MM.1S (cell line): ENCODE measurements around the gene SHROOM3.

Experiments used
- DNase-seq: peaks from one replicate; pipeline ENCODE4 v3.0.0-alpha.2; 2015
- H2AFZ ChIP-seq: fragments of 300-600 bp; sonication (generic); 2 replicates; pipeline ENCODE4 v1.6.0; 2016; ENCODE audit warnings: antibody characterized with exemption, low read length
- H3F3A ChIP-seq: fragments of 300-600 bp; sonication (generic); 2 replicates; pipeline ENCODE4 v1.6.1; 2016; ENCODE audit warnings: mild to moderate bottlenecking, antibody characterized with exemption, low read length, moderate library complexity, mixed read lengths; ENCODE audit not compliant: insufficient read depth
- H3K27ac ChIP-seq: fragments of 300-600 bp; sonication (generic); 2 replicates; pipeline ENCODE4 v1.5.1; 2016; ENCODE audit warnings: mild to moderate bottlenecking, low read length
- H3K27me3 ChIP-seq: fragments of 300-600 bp; sonication (generic); replicated peaks from 2 replicates; pipeline ENCODE4 v1.6.0; 2016; ENCODE audit warnings: low read length; ENCODE audit not compliant: insufficient read depth
- H3K36me3 ChIP-seq: fragments of 300-600 bp; sonication (generic); replicated peaks from 2 replicates; pipeline ENCODE4 v1.6.1; 2016; ENCODE audit warnings: mild to moderate bottlenecking, low read length, mixed read lengths; ENCODE audit not compliant: insufficient read depth
- H3K4me1 ChIP-seq: fragments of 300-600 bp; sonication (generic); 2 replicates; pipeline ENCODE4 v1.6.1; 2016; ENCODE audit warnings: low read length, mixed read lengths
- H3K4me2 ChIP-seq: fragments of 300-600 bp; sonication (generic); 2 replicates; pipeline ENCODE4 v1.6.0; 2016; ENCODE audit warnings: low read depth, low read length
- H3K4me3 ChIP-seq: fragments of 300-600 bp; sonication (generic); 2 replicates; pipeline ENCODE4 v1.5.1; 2016; ENCODE audit warnings: low read length, mixed read lengths
- H3K79me2 ChIP-seq: fragments of 300-600 bp; sonication (generic); 2 replicates; pipeline ENCODE4 v1.6.1; 2016; ENCODE audit warnings: mixed run types, low read length, mixed read lengths
- H3K9ac ChIP-seq: fragments of 300-600 bp; sonication (generic); 2 replicates; pipeline ENCODE4 v1.6.1; 2016; ENCODE audit warnings: low read length, mixed read lengths
- H3K9me2 ChIP-seq: fragments of 300-600 bp; sonication (generic); replicated peaks from 2 replicates; pipeline ENCODE4 v1.6.1; 2016; ENCODE audit warnings: mild to moderate bottlenecking, low read length, mixed read lengths; ENCODE audit not compliant: insufficient read depth
- H3K9me3 ChIP-seq: fragments of 300-600 bp; sonication (generic); replicated peaks from 2 replicates; pipeline ENCODE4 v1.6.1; 2016; ENCODE audit warnings: mild to moderate bottlenecking, low read length, mixed read lengths; ENCODE audit not compliant: insufficient read depth
- H4K20me1 ChIP-seq: fragments of 300-600 bp; sonication (generic); 2 replicates; pipeline ENCODE4 v1.6.1; 2016; ENCODE audit warnings: mild to moderate bottlenecking, low read length, moderate library complexity, mixed read lengths; ENCODE audit not compliant: insufficient read depth
- EZH2 ChIP-seq: fragments of 300-600 bp; sonication (generic); optimal IDR thresholded peaks from 2 replicates; pipeline ENCODE3; 2017; ENCODE audit warnings: low read depth, mild to moderate bottlenecking, antibody characterized with exemption, low read length, mixed read lengths
- EZH2phosphoT487 ChIP-seq: fragments of 300-600 bp; sonication (generic); IDR thresholded peaks from 2 replicates; pipeline ENCODE4 v1.6.1; 2018; ENCODE audit warnings: antibody characterized with exemption, low read length
- TF ChIP-seq, protein P1 (sequence below): fragments of 300-600 bp; sonication (generic); IDR thresholded peaks from 2 replicates; pipeline ENCODE4 v1.5.1; 2016; ENCODE audit warnings: antibody characterized with exemption, low read length, mixed read lengths

SHROOM3 gene

DNA sequence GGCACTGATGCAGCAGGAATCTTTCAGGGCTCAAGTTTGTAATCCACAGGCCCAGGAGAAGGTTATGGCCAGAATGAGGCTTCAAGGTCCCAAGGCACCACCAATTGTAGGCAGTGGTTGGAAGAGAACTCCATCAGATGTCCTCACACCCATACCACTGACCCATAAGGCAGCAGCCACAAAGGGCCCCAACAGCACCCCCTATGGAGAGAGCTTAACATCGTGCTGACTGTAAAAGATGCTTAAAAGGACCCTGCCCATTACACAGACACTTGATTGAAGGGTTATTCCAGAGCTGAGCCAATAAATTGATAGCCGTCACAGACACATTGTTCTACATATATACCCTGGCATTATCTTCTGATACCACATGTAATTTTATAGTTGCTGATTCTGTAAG, 349.2 kb downstream of the SHROOM3 start:
- Histone ChIP-seq H3F3A (peaks cover 9% of the 10 kb centered on the region), H3K9me2 (no peaks in the 10 kb centered on the region), H3K79me2 (no peaks in the 10 kb centered on the region), H3K9ac (no peak overlapping the region), H3K4me3 (no peak overlapping the region), H3K4me1 (peaks cover 18% of the 10 kb centered on the region), H3K27me3 (no peaks in the 10 kb centered on the region), H4K20me1 (0 out of 2 replicates have a peak, but pooled peaks cover 5% of the 10 kb centered on the region), H3K4me2 (no peak overlapping the region), H3K36me3 (peaks cover 14% of the 10 kb centered on the region), H2AFZ (no peak overlapping the region), H3K27ac (no peak overlapping the region), H3K9me3 (no peaks in the 10 kb centered on the region)
- DNase-seq, result no peak
- TF ChIP-seq EZH2phosphoT487 (no peak), EZH2 (no peak)
- TF ChIP-seq, protein P1, sequence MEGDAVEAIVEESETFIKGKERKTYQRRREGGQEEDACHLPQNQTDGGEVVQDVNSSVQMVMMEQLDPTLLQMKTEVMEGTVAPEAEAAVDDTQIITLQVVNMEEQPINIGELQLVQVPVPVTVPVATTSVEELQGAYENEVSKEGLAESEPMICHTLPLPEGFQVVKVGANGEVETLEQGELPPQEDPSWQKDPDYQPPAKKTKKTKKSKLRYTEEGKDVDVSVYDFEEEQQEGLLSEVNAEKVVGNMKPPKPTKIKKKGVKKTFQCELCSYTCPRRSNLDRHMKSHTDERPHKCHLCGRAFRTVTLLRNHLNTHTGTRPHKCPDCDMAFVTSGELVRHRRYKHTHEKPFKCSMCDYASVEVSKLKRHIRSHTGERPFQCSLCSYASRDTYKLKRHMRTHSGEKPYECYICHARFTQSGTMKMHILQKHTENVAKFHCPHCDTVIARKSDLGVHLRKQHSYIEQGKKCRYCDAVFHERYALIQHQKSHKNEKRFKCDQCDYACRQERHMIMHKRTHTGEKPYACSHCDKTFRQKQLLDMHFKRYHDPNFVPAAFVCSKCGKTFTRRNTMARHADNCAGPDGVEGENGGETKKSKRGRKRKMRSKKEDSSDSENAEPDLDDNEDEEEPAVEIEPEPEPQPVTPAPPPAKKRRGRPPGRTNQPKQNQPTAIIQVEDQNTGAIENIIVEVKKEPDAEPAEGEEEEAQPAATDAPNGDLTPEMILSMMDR, result no peak; the same call in 1 of the 2 replicates

DNA sequence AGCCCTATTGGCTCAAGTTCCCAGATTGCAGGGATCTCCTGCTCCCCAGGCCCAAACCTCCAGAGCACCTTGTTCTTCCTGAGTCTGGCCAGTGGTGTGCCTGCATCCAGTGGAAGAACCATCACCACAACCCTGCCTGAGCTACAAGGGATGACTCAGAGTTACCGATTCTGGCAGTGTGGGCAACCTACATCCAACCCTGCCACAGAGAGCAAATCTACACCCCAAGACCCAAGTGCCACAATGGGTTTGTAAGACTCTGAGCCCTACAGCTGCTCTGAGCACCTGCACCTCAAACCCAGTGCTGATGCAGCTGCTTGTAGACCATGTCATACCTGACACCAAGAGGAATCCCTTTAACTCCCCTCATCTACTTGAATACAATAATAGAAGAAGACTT, 352.9 kb downstream of the SHROOM3 start:
- DNase-seq, result no peak
- no peaks in the 10 kb centered on the region for H3K4me1 ChIP-seq
- H3K4me3 ChIP-seq, result no peak overlapping the region
- H3K4me2 ChIP-seq, result no peak overlapping the region
- no peak for TF ChIP-seq EZH2phosphoT487
- no peaks in the 10 kb centered on the region for H3K9me2 ChIP-seq
- no peaks in the 10 kb centered on the region for H3K79me2 ChIP-seq
- H3F3A ChIP-seq, result no peaks in the 10 kb centered on the region
- H3K9me3 ChIP-seq, result no peaks in the 10 kb centered on the region
- H3K9ac ChIP-seq, result no peak overlapping the region
- no peaks in the 10 kb centered on the region for H4K20me1 ChIP-seq
- no peaks in the 10 kb centered on the region for H3K27me3 ChIP-seq
- no peak overlapping the region for H3K27ac ChIP-seq
- no peaks in the 10 kb centered on the region for H3K36me3 ChIP-seq
- no peak overlapping the region for H2AFZ ChIP-seq

DNA sequence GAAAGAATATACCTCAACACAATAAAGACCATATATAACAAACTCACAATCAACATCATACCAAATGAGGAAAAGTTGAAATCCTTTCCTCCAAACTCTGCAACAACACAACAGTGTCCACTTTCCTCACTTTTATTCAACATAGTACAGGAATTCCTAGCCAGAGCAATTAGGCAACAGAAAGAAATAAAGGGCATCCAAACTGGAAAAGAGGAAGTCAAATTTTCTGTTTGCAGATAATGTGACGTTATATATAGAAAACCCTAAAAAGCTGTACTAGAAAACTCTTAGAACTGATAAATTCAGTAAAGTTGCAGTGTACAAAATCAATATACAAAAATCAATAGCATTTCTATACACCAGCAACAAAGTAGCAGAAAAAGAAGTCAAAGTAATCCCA, 355.3 kb downstream of the SHROOM3 start:
- Histone ChIP-seq H3K79me2 (no peaks in the 10 kb centered on the region), H3K4me3 (no peak overlapping the region), H3K36me3 (no peaks in the 10 kb centered on the region), H3K27me3 (no peaks in the 10 kb centered on the region), H3K27ac (no peak overlapping the region), H3K9ac (no peak overlapping the region), H3K9me3 (no peaks in the 10 kb centered on the region), H2AFZ (no peak overlapping the region), H3K4me2 (no peak overlapping the region), H3K4me1 (no peaks in the 10 kb centered on the region), H3F3A (no peaks in the 10 kb centered on the region), H4K20me1 (no peaks in the 10 kb centered on the region), H3K9me2 (no peaks in the 10 kb centered on the region)
- DNase-seq, result no peak
- TF ChIP-seq EZH2 (no peak), EZH2phosphoT487 (no peak)
- TF ChIP-seq, protein P1, result no peak

DNA sequence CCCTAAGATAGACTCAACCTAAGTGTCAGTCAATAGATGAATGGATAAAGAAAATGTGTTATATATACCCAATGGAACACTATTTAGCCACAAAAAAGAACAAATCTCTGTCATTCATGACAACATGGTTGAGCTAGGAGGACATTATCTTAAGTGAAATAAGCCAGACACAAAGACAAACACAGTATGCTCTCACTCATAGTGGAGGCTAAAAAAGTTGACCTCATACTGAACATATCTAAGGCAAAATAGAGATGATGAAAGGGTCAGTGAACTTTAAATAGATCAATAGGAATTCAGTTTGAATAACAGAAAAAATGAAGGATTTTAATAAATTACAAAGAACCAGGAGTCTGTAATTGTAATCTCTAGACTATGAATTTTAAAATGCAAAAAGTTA, 356.4 kb downstream of the SHROOM3 start:
- no peaks in the 10 kb centered on the region for H3K9me2 ChIP-seq
- H3K36me3 ChIP-seq, result no peaks in the 10 kb centered on the region
- H3K4me3 ChIP-seq, result no peak overlapping the region
- H3K9ac ChIP-seq, result no peak overlapping the region
- H3K27me3 ChIP-seq, result no peaks in the 10 kb centered on the region
- no peaks in the 10 kb centered on the region for H4K20me1 ChIP-seq
- DNase-seq, result no peak
- H3K27ac ChIP-seq, result no peak overlapping the region
- TF ChIP-seq, protein P1, result no peak
- no peak for TF ChIP-seq EZH2phosphoT487
- TF ChIP-seq EZH2, result no peak
- H3K4me1 ChIP-seq, result no peaks in the 10 kb centered on the region
- no peaks in the 10 kb centered on the region for H3K9me3 ChIP-seq
- no peaks in the 10 kb centered on the region for H3K79me2 ChIP-seq
- no peaks in the 10 kb centered on the region for H3F3A ChIP-seq
- no peak overlapping the region for H3K4me2 ChIP-seq
- no peak overlapping the region for H2AFZ ChIP-seq
